ENCODE results near the gene STX16.

DNA sequence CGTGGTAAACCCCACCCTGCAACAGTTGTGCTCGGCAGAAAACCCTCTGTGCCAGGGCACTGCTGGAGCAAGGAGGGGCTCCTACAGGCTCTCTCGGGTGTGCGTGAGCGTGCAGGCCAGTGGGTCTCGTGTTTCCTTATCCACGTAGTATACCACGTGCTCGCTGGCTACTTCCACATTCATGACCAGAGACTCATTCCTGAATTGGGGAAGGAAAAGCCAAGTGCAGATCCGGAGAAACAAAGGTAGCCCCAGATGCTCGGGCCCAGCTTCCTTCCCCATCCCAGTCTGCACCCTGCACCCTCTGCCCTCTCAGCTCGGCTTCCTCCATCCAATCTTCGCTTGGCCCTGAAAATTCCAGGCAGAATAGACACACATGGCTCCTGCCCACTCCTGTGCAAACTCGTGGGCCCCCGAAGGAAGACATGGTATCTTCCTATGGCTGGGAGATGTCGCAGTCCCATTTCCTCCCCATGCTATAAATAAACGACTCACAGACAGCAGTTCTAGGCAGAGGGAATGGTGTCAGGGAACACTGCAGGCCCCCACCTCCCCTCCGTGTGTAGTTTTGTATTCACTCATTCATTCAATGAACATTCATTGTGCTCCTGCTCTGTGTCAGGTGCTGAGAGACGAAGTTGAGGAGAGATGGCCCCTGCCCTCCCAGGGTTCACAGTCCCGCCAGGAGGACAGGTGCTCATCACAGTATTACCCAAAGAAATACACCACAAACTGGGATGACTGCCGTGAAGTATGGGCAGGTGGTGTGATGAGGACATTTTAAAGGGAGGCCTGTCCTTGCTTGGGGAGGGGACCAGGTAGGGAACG is 71.1 kb downstream of the STX16 start:
- TF ChIP-seq, protein P1, sequence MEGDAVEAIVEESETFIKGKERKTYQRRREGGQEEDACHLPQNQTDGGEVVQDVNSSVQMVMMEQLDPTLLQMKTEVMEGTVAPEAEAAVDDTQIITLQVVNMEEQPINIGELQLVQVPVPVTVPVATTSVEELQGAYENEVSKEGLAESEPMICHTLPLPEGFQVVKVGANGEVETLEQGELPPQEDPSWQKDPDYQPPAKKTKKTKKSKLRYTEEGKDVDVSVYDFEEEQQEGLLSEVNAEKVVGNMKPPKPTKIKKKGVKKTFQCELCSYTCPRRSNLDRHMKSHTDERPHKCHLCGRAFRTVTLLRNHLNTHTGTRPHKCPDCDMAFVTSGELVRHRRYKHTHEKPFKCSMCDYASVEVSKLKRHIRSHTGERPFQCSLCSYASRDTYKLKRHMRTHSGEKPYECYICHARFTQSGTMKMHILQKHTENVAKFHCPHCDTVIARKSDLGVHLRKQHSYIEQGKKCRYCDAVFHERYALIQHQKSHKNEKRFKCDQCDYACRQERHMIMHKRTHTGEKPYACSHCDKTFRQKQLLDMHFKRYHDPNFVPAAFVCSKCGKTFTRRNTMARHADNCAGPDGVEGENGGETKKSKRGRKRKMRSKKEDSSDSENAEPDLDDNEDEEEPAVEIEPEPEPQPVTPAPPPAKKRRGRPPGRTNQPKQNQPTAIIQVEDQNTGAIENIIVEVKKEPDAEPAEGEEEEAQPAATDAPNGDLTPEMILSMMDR (IDR thresholded peaks at IDR 0.05): no peak
- TF ChIP-seq ZFX (IDR thresholded peaks at IDR 0.05; ENCODE audit: borderline replicate concordance): no peak

Measured in 22Rv1 (cell line).